Activated CD4-positive, alpha-beta T cell treated with anti-CD3 and anti-CD28 coated beads for 36 hours (primary cell): Measurements from ENCODE around the gene LPO. TPM values are rescaled to one million over a fixed set of nuclear protein-coding genes. Genes with fewer than 3 reads are reported as not detected.
A peak's percentile ranks its signal among the peaks of the same experiment; 100 is the strongest.

Source experiments
- ATAC-seq: fragments of 200-7000 bp; cut with Tn5 transposase; one replicate; pipeline ENCODE4 v1.10.0; 2021; ENCODE audit warnings: mild to moderate bottlenecking, moderate library complexity
- CTCF ChIA-PET: fragments of 350-600 bp; sonication (Branson Sonifier 250); formaldehyde crosslinking; loops from one replicate; lab custom pipeline; 2021; ENCODE audit warnings: antibody characterized with exemption; lab: Charles Lee
- POLR2A ChIA-PET: fragments of 350-600 bp; sonication (Branson Sonifier 250); formaldehyde crosslinking; loops from one replicate; lab custom pipeline; 2021; ENCODE audit warnings: antibody characterized with exemption, inconsistent platforms; lab: Charles Lee
- DNase-seq: peaks from one replicate; pipeline ENCODE4 v3.0.0-alpha.2; 2020
- H3K27ac Mint-ChIP-seq: one replicate; pipeline ENCODE4 v1.8.0; 2021; ENCODE audit warnings: mixed read lengths
- H3K27me3 Mint-ChIP-seq: one replicate; pipeline ENCODE4 v1.8.0; 2021; ENCODE audit warnings: mixed read lengths
- H3K36me3 Mint-ChIP-seq: one replicate; pipeline ENCODE4 v1.8.0; 2021; ENCODE audit warnings: low read depth, mixed read lengths
- H3K4me1 Mint-ChIP-seq: one replicate; pipeline ENCODE4 v1.8.0; 2021; ENCODE audit warnings: mixed read lengths
- H3K4me3 Mint-ChIP-seq: one replicate; pipeline ENCODE4 v1.8.0; 2021; ENCODE audit warnings: mild to moderate bottlenecking, moderate library complexity, mixed read lengths
- H3K9me3 Mint-ChIP-seq: one replicate; pipeline ENCODE4 v1.8.0; 2021; ENCODE audit warnings: low read depth, mixed read lengths
- intact Hi-C, 2 experiments: fragments of 100-400 bp; cut with DNase I in 1 of 2; cut with micrococcal nuclease in 1 of 2; formaldehyde crosslinking; loops; one replicate each; pipeline versions ENCODE4 v1.14.2 to v1.15.1; 2022 to 2024; cut with DNase I, micrococcal nuclease
- total RNA-seq, 2 experiments: library from RNA; stranded (reverse); gene quantifications; one replicate each; pipeline ENCODE4 v1.2.3, GENCODE V29; 2021

LPO gene
- total RNA-seq, 2 experiments from 2014 or later: 0.14 TPM; not detected in 1

DNA sequence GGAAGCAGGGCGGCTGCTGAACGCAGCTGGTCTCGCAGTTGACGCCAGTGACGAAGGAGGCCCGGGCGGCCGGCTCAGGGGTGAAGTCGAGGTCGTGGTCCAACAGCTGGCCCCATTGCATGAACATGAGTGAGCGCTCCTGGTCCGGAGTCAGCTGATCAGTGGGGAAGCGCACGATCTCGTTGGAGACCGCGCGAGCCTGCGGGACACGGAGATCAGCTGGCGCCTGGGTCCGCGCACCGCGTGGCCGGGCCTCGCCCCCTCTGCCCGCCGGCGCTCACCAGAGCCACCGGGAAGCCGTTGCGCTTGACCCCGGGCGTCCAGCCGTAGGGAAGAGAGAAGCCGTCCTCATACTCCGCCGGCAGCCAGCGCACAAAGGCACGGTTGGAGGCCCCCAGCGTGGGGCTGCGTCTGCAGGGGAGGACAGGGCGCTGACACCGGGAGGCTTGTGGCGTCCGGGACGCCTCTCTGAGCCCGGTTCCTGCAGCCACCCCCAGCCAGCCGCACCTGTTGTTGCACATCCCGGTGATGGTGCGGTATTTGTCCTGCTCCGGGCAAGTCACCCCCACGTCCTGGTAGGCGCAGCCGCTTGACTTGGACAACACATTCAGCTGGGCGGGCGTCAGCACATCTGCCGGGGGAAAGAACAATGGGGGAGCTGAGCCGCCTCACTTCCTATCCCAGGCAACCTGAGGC, 40.8 kb downstream of the LPO start:
- ChIA-PET CTCF (interaction anchor here (0.7 to 1.0 kb wide), 2 partner anchors 26 to 87 kb away, joined by 4 read pairs; no protein-coding TSS in a partner anchor), POLR2A (no interaction called here)
- ATAC-seq (no peak), DNase-seq (no peak)
- intact Hi-C loops: no loop called here
- Mint-ChIP-seq H3K4me3 (no peak overlapping the region), H3K4me1 (peaks cover 4% of the 10 kb centered on the region), H3K27ac (no peak overlapping the region), H3K9me3 (no peaks in the 10 kb centered on the region), H3K27me3 (peaks cover 17% of the 10 kb centered on the region), H3K36me3 (no peaks in the 10 kb centered on the region)

DNA sequence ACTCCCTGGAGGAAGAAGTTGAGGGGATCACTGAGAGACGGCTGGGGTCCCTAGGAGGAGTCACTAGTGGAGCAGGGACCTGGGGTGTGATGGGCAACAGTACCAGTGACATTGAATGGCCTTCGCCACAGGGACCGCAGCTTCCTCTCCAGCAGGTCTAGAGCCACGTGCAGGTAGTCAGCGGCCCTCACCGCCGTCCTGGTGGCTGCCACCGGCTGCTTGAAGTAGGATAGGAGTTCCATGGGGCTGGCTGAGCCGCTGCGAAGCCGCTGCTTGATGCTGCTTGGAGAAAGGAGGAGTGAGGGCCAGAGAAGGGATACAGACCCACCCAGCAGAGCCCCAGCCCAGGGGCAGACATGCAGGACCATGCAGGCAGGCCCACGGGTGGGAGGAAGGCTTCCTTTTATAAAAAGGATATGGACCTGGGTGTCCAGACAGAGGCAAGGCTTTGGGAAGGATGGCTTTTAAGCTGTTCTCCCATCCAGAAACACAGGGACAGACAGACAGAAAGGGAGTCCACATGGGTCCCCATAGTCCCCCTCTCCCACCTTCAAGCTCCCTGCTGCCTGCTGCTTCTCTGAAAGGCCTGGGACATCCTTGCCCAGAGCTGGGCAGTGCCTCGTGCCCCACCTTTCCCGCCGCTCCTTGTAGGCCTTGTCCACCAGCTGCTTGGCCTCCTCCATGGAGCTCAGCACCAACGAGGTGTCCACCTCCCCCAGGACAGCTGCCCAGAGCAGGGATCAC, 41.5 kb downstream of the LPO start:
- Mint-ChIP-seq H3K27ac (no peak overlapping the region), H3K4me1 (peaks cover 4% of the 10 kb centered on the region), H3K36me3 (no peaks in the 10 kb centered on the region), H3K4me3 (no peak overlapping the region), H3K27me3 (peaks cover 17% of the 10 kb centered on the region), H3K9me3 (no peaks in the 10 kb centered on the region)
- CTCF ChIA-PET: interaction anchor here (0.9 to 1.6 kb wide), 3 partner anchors 25 to 99 kb away, joined by 3 to 6 read pairs (median 3); no protein-coding TSS in a partner anchor
- intact Hi-C loops: no loop called here
- DNase-seq: peak; percentile 27
- POLR2A ChIA-PET: no interaction called here
- no peak for ATAC-seq

DNA sequence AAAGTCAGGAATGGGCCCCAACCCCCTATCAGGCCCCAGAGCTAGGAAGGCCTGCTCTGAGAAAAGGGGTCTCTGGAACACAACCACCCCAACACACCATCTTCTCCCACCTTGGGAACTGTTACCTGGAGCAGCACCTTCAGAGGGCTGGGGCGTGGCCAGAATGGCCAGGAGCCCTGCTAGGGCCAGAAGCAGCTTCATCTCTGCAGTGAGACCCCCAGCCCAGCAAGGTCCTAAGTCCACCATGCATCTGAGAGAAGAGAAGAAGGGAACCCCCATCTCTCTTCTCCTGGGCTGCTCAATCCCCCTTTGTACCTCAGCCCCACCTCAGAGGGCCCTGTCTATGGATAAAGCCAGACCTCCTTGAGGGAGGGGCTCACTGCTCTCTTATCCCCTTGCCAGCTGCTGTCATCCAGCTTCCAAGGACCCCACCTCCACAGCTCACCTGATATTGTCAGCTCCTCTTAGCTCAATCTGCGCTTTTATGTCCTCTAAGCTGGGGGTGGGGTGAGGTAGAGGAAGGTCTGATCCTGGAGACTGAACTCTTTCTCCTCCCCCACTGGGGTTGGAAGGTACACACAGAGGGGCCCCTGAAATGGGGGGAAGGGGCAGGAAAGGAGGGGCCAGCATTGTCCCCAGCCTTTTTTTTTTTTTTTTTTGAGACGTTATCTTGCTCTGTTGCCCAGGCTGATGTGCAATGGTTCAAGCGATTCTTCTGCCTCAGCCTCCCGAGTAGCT, 42.3 kb downstream of the LPO start, which contains the start of gene MPO:
Gene MPO, minus strand, starts transcription at position 456 of the 738 bp plus-strand sequence. Its CDS starts 177 bp downstream, at position 279.
- Mint-ChIP-seq H3K27me3 (peaks cover 17% of the 10 kb centered on the region), H3K4me3 (no peak within 1 kb of the TSS), H3K36me3 (no peaks in the 10 kb centered on the region), H3K27ac (no peak within 1 kb of the TSS), H3K4me1 (peaks cover 4% of the 10 kb centered on the region), H3K9me3 (no peaks in the 10 kb centered on the region)
- ChIA-PET CTCF (interaction anchor here (0.6 to 1.6 kb wide), 4 partner anchors 24 to 299 kb away, joined by 3 to 6 read pairs (median 3); no protein-coding TSS in a partner anchor), POLR2A (no interaction called here)
- ATAC-seq: no peak
- DNase-seq: no peak
- intact Hi-C loops: no loop called here

DNA sequence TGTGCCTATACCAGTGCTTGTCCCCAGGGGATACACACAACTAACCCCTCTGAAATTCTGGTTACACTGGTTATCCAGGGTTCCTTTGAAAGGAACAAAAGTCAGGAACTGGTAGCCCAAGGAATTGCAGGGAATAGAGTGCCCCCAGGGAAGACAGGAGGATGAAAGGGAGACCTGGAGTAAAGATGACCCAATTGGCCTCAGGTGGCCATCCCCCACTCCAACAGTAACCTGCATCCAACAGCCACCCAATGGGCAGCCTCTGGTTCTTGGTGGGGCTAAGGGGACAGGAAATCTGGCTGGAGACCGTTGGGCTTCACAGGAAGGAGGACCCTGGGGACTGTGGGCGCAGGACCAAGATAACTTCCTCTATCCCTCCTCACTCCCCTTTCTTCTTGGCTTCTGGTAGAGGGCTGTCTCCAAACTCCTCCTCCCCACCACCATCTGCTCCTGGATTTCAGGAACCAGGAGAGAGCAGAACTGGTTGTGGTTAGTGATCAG, 43.2 kb downstream of the LPO start:
- peaks cover 15% of the 10 kb centered on the region for H3K27me3 Mint-ChIP-seq
- CTCF ChIA-PET: interaction anchor here (1.6 kb wide), 1 partner anchor 97 kb away, joined by 3 read pairs; no protein-coding TSS in a partner anchor
- POLR2A ChIA-PET: no interaction called here
- peaks cover 4% of the 10 kb centered on the region for H3K4me1 Mint-ChIP-seq
- no peak for DNase-seq
- H3K9me3 Mint-ChIP-seq: no peaks in the 10 kb centered on the region
- no peaks in the 10 kb centered on the region for H3K36me3 Mint-ChIP-seq
- no peak for ATAC-seq
- intact Hi-C loops: no loop called here
- H3K4me3 Mint-ChIP-seq: no peak overlapping the region
- no peak overlapping the region for H3K27ac Mint-ChIP-seq

DNA sequence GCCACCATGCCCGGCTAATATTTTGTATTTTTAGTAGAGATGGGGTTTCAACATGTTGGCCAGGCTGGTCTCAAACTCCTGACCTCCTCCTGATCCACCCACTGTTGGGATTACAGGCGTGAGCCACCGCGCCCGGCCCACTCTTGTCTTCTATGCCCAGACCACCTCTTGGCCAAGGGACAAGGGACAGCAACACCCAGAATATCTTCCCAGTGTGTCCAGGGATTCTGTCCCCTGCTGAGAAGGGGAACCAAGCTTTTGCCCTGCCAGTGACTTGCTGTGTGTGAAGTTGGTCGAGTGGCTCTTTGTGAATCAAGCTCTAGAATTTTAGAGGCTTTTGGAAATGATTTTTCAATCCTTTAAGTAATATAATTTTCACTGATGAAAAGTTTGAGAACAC, 44.1 kb downstream of the LPO start:
- H3K4me1 Mint-ChIP-seq: peaks cover 4% of the 10 kb centered on the region
- no peak overlapping the region for H3K4me3 Mint-ChIP-seq
- intact Hi-C loops: no loop called here
- ATAC-seq (no peak), DNase-seq (no peak)
- H3K9me3 Mint-ChIP-seq: no peaks in the 10 kb centered on the region
- H3K27ac Mint-ChIP-seq: no peak overlapping the region
- H3K27me3 Mint-ChIP-seq: peaks cover 17% of the 10 kb centered on the region
- CTCF ChIA-PET: interaction anchor here (0.6 kb wide), 1 partner anchor 10 kb away, joined by 4 read pairs; no protein-coding TSS in a partner anchor
- POLR2A ChIA-PET: interaction anchor here (0.7 kb wide), 1 partner anchor 82 kb away, joined by 3 read pairs; no protein-coding TSS in a partner anchor
- no peaks in the 10 kb centered on the region for H3K36me3 Mint-ChIP-seq

DNA sequence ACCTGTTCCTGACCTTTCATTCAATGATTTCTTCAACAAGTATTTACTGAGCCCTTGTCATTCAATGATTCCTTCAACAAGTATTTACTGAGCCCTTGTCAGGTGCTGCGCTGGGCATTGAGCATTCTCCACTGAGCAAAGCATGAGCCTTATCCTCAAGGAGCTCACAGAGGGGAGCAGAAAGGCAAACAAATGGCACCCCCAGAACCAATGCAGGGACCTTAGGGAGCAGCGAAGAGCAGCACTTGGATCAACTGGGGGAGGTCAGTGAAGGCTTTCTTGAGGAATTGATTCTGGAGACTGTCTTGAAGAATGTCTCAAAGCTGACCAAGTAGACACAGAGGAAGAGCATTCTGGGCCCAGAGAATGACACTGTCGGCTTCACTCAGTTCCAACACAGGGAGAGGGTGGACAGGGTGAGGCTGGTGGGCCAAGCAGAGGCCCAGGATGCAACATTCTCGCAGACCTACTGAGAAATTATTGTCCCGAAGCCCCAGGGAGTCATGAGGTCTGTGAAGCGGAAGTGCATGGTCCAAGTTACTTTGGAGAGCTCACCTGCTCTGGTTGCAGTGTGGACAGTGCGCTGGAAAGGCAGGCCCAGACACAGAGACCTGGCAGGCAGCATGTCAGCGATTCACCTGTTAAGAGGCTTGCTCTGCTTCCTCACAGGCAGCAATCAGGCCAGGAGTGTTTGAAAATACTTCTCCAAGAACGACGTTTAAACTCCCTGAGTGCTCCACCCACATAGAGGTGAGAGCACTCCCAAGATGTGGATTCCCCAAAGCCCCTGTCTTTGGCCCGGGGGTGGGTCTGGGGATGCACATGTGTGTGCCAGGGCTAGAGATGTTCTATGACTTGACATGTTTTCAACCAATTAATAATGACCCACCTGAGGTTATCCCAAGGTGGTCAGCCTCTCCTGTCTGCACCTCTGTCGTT, 45.6 kb downstream of the LPO start:
- Mint-ChIP-seq H3K9me3 (no peaks in the 10 kb centered on the region), H3K27me3 (peaks cover 10% of the 10 kb centered on the region), H3K36me3 (no peaks in the 10 kb centered on the region), H3K4me1 (peaks cover 4% of the 10 kb centered on the region), H3K4me3 (no peak overlapping the region), H3K27ac (no peak overlapping the region)
- ChIA-PET POLR2A (no interaction called here), CTCF (interaction anchor here (1.3 to 2.2 kb wide), 2 partner anchors 20 to 205 kb away, joined by 4 to 6 read pairs; no protein-coding TSS in a partner anchor)
- intact Hi-C loops: no loop called here
- DNase-seq (no peak), ATAC-seq (no peak)

DNA sequence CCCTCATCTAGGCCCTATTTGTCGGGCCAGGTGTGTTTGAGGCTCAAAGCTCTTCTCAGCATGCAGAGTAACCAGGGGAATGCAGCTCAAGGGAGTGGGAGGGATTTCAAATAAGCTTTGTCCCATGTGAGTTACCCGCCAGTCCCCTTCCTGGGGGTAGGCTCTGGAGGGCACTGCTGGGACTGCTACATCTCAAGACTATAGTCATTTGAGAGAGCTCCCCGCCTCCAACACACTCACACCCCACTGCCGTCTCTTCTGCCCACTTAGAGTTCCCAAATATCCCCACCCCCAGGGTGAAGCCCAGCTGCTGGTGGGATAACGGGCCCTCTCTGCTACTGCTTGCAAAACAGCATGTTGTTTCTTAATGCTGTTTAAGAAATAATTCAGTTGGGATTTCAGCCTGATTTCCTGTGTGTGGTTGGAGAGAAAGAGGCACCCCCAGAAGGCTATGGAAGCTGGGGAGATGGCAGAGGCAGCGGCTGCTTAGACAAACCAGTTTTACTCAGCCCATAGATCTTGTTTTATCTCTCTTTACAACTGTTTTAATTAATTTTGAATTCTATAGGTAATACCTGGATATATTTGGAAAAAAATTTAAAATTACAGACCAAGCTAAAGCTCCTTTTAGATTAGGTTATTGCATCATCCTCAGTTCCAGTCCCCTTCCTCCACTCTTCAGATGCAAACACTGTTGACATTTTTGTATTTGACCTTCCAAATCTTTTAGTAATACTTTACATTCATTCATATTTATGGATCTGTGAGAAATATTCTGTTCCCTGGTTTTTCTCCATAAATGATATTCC, 46.4 kb downstream of the LPO start:
- no peak for ATAC-seq
- no peak overlapping the region for H3K27ac Mint-ChIP-seq
- H3K27me3 Mint-ChIP-seq: peaks cover 6% of the 10 kb centered on the region
- intact Hi-C loops: no loop called here
- ChIA-PET POLR2A (no interaction called here), CTCF (interaction anchor here (0.6 to 2.2 kb wide), 3 partner anchors 19 to 204 kb away, joined by 4 to 6 read pairs (median 4); no protein-coding TSS in a partner anchor)
- no peaks in the 10 kb centered on the region for H3K9me3 Mint-ChIP-seq
- no peak overlapping the region for H3K4me3 Mint-ChIP-seq
- no peaks in the 10 kb centered on the region for H3K36me3 Mint-ChIP-seq
- DNase-seq: no peak
- H3K4me1 Mint-ChIP-seq: peaks cover under 1% of the 10 kb centered on the region

DNA sequence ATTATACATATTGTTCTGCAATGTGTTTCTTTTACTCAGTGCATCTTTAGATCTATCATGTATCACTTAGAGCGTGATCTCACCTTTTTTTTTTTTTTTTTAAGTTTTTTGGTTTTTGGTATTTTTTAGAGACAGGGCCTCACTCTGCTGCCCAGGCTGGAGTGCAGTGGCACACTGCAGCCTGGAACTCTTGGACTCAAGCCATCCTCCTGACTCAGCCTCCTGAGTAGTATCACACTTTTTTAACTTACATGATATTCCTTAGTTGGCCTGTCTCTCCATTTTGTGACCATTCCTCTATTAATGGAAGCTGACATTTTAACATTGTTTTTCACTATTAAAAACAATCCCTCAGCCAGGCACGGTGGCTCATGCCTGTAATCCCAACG, 47.0 kb downstream of the LPO start:
- Mint-ChIP-seq H3K27me3 (peaks cover 5% of the 10 kb centered on the region), H3K27ac (no peak overlapping the region), H3K36me3 (no peaks in the 10 kb centered on the region), H3K4me1 (no peaks in the 10 kb centered on the region), H3K4me3 (no peak overlapping the region), H3K9me3 (no peaks in the 10 kb centered on the region)
- CTCF ChIA-PET: interaction anchor here (0.6 to 2.2 kb wide), 4 partner anchors 19 to 465 kb away, joined by 3 to 6 read pairs (median 4); no protein-coding TSS in a partner anchor
- DNase-seq (no peak), ATAC-seq (no peak)
- POLR2A ChIA-PET: no interaction called here
- intact Hi-C loops: no loop called here

DNA sequence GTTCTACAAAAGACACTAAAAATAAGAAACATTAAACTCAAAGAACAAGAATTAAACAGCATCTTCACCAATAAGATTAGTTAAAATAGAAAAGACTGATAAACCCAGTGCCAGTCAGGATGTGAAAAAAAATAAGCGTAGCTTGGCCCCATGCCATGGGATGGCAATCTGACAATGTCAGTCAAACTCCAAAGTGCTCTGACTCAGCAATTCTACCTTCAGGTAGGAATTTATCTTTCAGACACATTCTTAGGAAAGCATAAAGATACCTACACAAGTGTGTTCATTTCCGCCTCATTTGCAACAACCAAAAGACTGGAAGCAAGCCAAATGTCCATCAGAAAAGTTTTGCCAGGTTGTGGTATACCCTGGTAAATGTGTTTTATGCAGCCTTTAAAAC, 51.5 kb downstream of the LPO start:
- CTCF ChIA-PET: interaction anchor here (0.9 kb wide), 1 partner anchor 15 kb away, joined by 5 read pairs; no protein-coding TSS in a partner anchor
- ATAC-seq: no peak

More for the DNA sequence above, 51.5 kb downstream of the LPO start:
- Mint-ChIP-seq H3K27ac (no peak overlapping the region), H3K4me1 (no peaks in the 10 kb centered on the region), H3K27me3 (peaks cover 10% of the 10 kb centered on the region), H3K36me3 (no peaks in the 10 kb centered on the region), H3K9me3 (no peaks in the 10 kb centered on the region), H3K4me3 (no peak overlapping the region)
- POLR2A ChIA-PET: interaction anchor here (0.5 kb wide), 1 partner anchor 343 kb away, joined by 3 read pairs; no protein-coding TSS in a partner anchor
- no peak for DNase-seq
- intact Hi-C loops: no loop called here
